GM12878 (cell line): ENCODE data around the gene CCDC134. TPM values are rescaled to one million over a fixed set of nuclear protein-coding genes. Genes with fewer than 3 reads are reported as not detected.

Experiments
- ATAC-seq: fragments of 200-7000 bp; cut with Tn5 transposase; 3 replicates; pipeline ENCODE4 v1.9.1; 2020; ENCODE audit warnings: mild to moderate bottlenecking, moderate library complexity
- BruUV-seq: library from RNA; stranded (reverse); fragments of 400-500 nt; replicated peaks from 2 replicates; lab custom pipeline; 2021; lab: Mats Ljungman, UMichigan
- CTCF ChIA-PET: fragments of 300-600 bp; sonication (Branson Sonifier 250); formaldehyde crosslinking; extraction: SDS; loops from one replicate; lab custom pipeline; 2021; ENCODE audit warnings: inconsistent platforms; lab: Yijun Ruan, JAX
- POLR2A ChIA-PET: fragments of 350-600 bp; formaldehyde crosslinking; extraction: SDS; loops from one replicate; lab custom pipeline; 2021; ENCODE audit warnings: inconsistent platforms; lab: Charles Lee
- RAD21 ChIA-PET: fragments of 300-600 bp; sonication (Branson Sonifier 250); formaldehyde crosslinking; loops from one replicate; lab custom pipeline; 2023; ENCODE audit warnings: antibody characterized with exemption; ENCODE audit not compliant: unreplicated experiment; lab: Charles Lee
- SMC1A ChIA-PET: fragments of 300-600 bp; sonication (Branson Sonifier 250); formaldehyde crosslinking; loops from one replicate; lab custom pipeline; 2023; ENCODE audit not compliant: unreplicated experiment, uncharacterized antibody; lab: Charles Lee
- DNase-seq: peaks from one replicate; pipeline ENCODE4 v3.0.0-alpha.2; 2011; ENCODE audit warnings: low read depth, low spot score
- FAIRE-seq: peaks from 3 replicates; lab custom pipeline; 2011; peaks lifted over from hg19 to GRCh38; lab: Jason Lieb, UNC
- H2AFZ ChIP-seq: 2 replicates; pipeline ENCODE4 v1.6.0; 2011; ENCODE audit warnings: low read depth, low read length, control low read depth; ENCODE audit not compliant: control insufficient read depth
- H3K27ac ChIP-seq: 2 replicates; pipeline ENCODE4 v1.5.1; 2011; ENCODE audit warnings: control low read depth; ENCODE audit not compliant: control insufficient read depth, insufficient read depth
- H3K27me3 ChIP-seq, 2 experiments: replicated peaks in 1 of 2; 2 replicates each; pipeline versions ENCODE4 v1.6.0 to v1.6.1; 2011; ENCODE audit warnings: low read length in 1 of 2; ENCODE audit not compliant: control insufficient read depth in 2 of 2, insufficient read depth in 2 of 2
- H3K36me3 ChIP-seq, 2 experiments: 2 replicates each; pipeline ENCODE4 v1.5.1; 2011; ENCODE audit warnings: low read length in 1 of 2; ENCODE audit not compliant: control insufficient read depth in 2 of 2, insufficient read depth in 2 of 2
- H3K4me1 ChIP-seq: 2 replicates; pipeline ENCODE4 v1.6.1; 2011; ENCODE audit warnings: mild to moderate bottlenecking, low read length, moderate library complexity, mixed read lengths; ENCODE audit not compliant: control insufficient read depth, insufficient read depth
- H3K4me2 ChIP-seq: 2 replicates; pipeline ENCODE4 v1.6.0; 2011; ENCODE audit warnings: control low read depth; ENCODE audit not compliant: control insufficient read depth, insufficient read depth
- H3K4me3 ChIP-seq: fragments of 200-600 bp; sonication (generic); 2 replicates; pipeline ENCODE4 v1.5.1; 2016
- H3K79me2 ChIP-seq: 2 replicates; pipeline ENCODE4 v1.6.0; 2011; ENCODE audit warnings: low read length; ENCODE audit not compliant: control insufficient read depth, insufficient read depth
- H3K9ac ChIP-seq: 2 replicates; pipeline ENCODE4 v1.8.0; 2011; ENCODE audit warnings: low read length, control low read depth, mixed read lengths; ENCODE audit not compliant: control insufficient read depth, insufficient read depth
- H3K9me3 ChIP-seq: replicated peaks from 3 replicates; pipeline ENCODE4 v1.5.1; 2011; ENCODE audit warnings: mild to moderate bottlenecking, low read length; ENCODE audit not compliant: control insufficient read depth, insufficient read depth
- H4K20me1 ChIP-seq: 2 replicates; pipeline ENCODE4 v1.6.0; 2011; ENCODE audit not compliant: control insufficient read depth, insufficient read depth
- BACH1 ChIP-seq: fragments of 450-650 bp; IDR thresholded peaks from 2 replicates; pipeline ENCODE4 v1.6.1; 2017; ENCODE audit warnings: mild to moderate bottlenecking, borderline replicate concordance
- BCL11A ChIP-seq: IDR thresholded peaks from 2 replicates; pipeline ENCODE4 v1.6.1; 2011; ENCODE audit warnings: low read depth, low read length
- IKZF1 ChIP-seq: fragments of 450-650 bp; conservative IDR thresholded peaks from 2 replicates; pipeline ENCODE4 v1.6.1; 2017; ENCODE audit warnings: antibody characterized with exemption, mild to moderate bottlenecking
- IRF4 ChIP-seq: IDR thresholded peaks from 2 replicates; pipeline ENCODE4 v1.6.1; 2011; ENCODE audit warnings: low read depth, low read length
- POU2F2 ChIP-seq: IDR thresholded peaks from 3 replicates; pipeline ENCODE4 v1.6.1; 2011; ENCODE audit warnings: low read depth, mild to moderate bottlenecking, low read length, borderline replicate concordance
- RAD51 ChIP-seq: fragments of 450-650 bp; IDR thresholded peaks from 2 replicates; pipeline ENCODE4 v1.6.1; 2016; ENCODE audit warnings: moderate library complexity, mild to moderate bottlenecking, inconsistent platforms
- RELA ChIP-seq: fragments of 450-650 bp; IDR thresholded peaks from 2 replicates; pipeline ENCODE4 v1.8.0; 2014; ENCODE audit warnings: borderline replicate concordance; ENCODE audit not compliant: partially characterized antibody
- SREBF1 ChIP-seq: IDR thresholded peaks from 2 replicates; pipeline ENCODE4 v1.6.1; 2012; ENCODE audit warnings: mild to moderate bottlenecking, low read length
- TBL1XR1 ChIP-seq: IDR thresholded peaks from 2 replicates; pipeline ENCODE4 v1.6.1; 2012; ENCODE audit warnings: low read depth, low read length, improper control_type of control experiment
- USF1 ChIP-seq: IDR thresholded peaks from 2 replicates; pipeline ENCODE4 v1.6.1; 2011; ENCODE audit warnings: borderline replicate concordance, low read depth, mild to moderate bottlenecking, moderate library complexity, mixed read lengths, low read length; ENCODE audit not compliant: insufficient read depth; ENCODE audit errors: extremely low read length
- WGBS: methylation state at CpG from one replicate; pipeline ENCODE4 v1.1.6; 2016; ENCODE audit warnings: low lambda C conversion rate; ENCODE audit not compliant: insufficient replicate concordance, insufficient coverage; ENCODE audit errors: missing lambda C conversion rate; 5-methylcytosine and 5-hydroxymethylcytosine counted together
- in situ Hi-C: fragments of 300-500 bp; cut with MboI; formaldehyde crosslinking; loops from 9 replicates; pipeline ENCODE4 v1.14.3; 2018; ENCODE audit warnings: mixed read lengths
- intact Hi-C: fragments of 100-400 bp; cut with micrococcal nuclease; formaldehyde crosslinking; loops from one replicate; pipeline ENCODE4 v1.14.2; 2022; ENCODE audit not compliant: unreplicated experiment
- polyA plus RNA-seq, 11 experiments: library from polyadenylated mRNA; depleted of rRNA in 4 of 11; unstranded in 6 of 11; stranded (reverse) in 5 of 11; fragments of >200 nt; fragmentation: Nextera tagmentation in 4 of 11; fragmentation: Illumina TruSeq in 1 of 11; extraction: Ambion mirVana in 4 of 11; extraction: Trizol in 1 of 11; gene quantifications; 1 replicate in 1 of 11; 2 replicates in 10 of 11; pipeline versions ENCODE4 v1.2.1 to v1.2.3, GENCODE V29; 2011 to 2016; ENCODE audit warnings: inconsistent platforms in 2 of 11, missing spikeins in 2 of 11, low read depth in 1 of 11
- total RNA-seq, 4 experiments: library from RNA; depleted of rRNA in 3 of 4; stranded (reverse); fragments of >200 nt in 3 of 4; fragmentation: Illumina TruSeq in 1 of 4; extraction: Trizol in 1 of 4; gene quantifications; 2 replicates each; pipeline versions ENCODE4 v1.2.1 to v1.2.3, GENCODE V29; 2013 to 2021

CCDC134 gene
- total and polyA plus RNA-seq, 10 of the 15 experiments (the other 5 are each of a cell fraction or from before 2014, with no cell fraction given), result 0.35 to 19.3 (median 11.8) TPM

GRCh38 chr22:41776381-41776780 lies 24.1 kb upstream of the CCDC134 start:
- RAD21 ChIA-PET, result interaction anchor here (0.6 to 0.9 kb wide), 2 partner anchors 23 to 29 kb away, joined by 3 read pairs; no protein-coding TSS in a partner anchor
- no peak overlapping the region for H2AFZ ChIP-seq

More at GRCh38 chr22:41776381-41776780, 24.1 kb upstream of the CCDC134 start:
- no peak for DNase-seq
- peaks cover 0 to 2% of the 10 kb centered on the region in 2 experiments; a peak in 2 of 4 replicates for H3K36me3 ChIP-seq
- peaks cover 2% of the 10 kb centered on the region for H3K79me2 ChIP-seq
- peaks cover 5% of the 10 kb centered on the region; the same call in 1 of the 2 replicates for H3K4me1 ChIP-seq
- TF ChIP-seq POU2F2, result no peak
- TF ChIP-seq TBL1XR1, result no peak
- no peak for TF ChIP-seq RAD51
- no peak for TF ChIP-seq SREBF1
- TF ChIP-seq BACH1, result no peak
- TF ChIP-seq IKZF1, result no peak
- no peak for TF ChIP-seq RELA
- no peak for TF ChIP-seq BCL11A
- no peak for TF ChIP-seq IRF4
- no peak for TF ChIP-seq USF1
- no peaks in the 10 kb centered on the region for H3K9me3 ChIP-seq
- 97% methylated on average over 3 of the region's 3 CpGs for WGBS
- H3K4me2 ChIP-seq, result no peak overlapping the region
- intact Hi-C loops, result no loop called here
- in situ Hi-C loops, result no loop called here
- ChIA-PET POLR2A (interaction anchor here (0.5 to 0.6 kb wide), 2 partner anchors 52 to 224 kb away, joined by 3 to 4 read pairs; no protein-coding TSS in a partner anchor), CTCF (interaction anchor here (0.9 to 2.7 kb wide), 4 partner anchors 12 to 79 kb away, joined by 3 to 14 read pairs (median 3); no protein-coding TSS in a partner anchor), SMC1A (interaction anchor here (0.8 to 1.2 kb wide), 3 partner anchors 8 to 14 kb away, joined by 3 to 6 read pairs (median 3); no protein-coding TSS in a partner anchor)
- H4K20me1 ChIP-seq, result no peaks in the 10 kb centered on the region
- no peak for ATAC-seq
- H3K4me3 ChIP-seq, result no peak overlapping the region
- no peaks in the 10 kb centered on the region for H3K27me3 ChIP-seq
- BruUV-seq, result no TSS peak
- H3K9ac ChIP-seq, result no peak overlapping the region
- FAIRE-seq, result no peak
- H3K27ac ChIP-seq, result no peak overlapping the region
